KG1 (cell line): Measurements from ENCODE around the gene TRAF7.
"Not testable (repeated sequence)": the region's sequence is repeated elsewhere in the genome, so short reads cannot be mapped to it uniquely, and the experiment has no call there.

ENCODE experiments used
- DNase-seq: peaks from one replicate; lab custom pipeline; 2025; lab: John Stamatoyannopoulos, UW

TRAF7 gene

GRCh38 chr16:2155091-2155950 is at the start of gene TRAF7:
TRAF7 (plus strand) TSS chr16:2155782; CDS start chr16:2163921, 8,139 bp downstream.
- peak; percentile 98 for DNase-seq

DNA sequence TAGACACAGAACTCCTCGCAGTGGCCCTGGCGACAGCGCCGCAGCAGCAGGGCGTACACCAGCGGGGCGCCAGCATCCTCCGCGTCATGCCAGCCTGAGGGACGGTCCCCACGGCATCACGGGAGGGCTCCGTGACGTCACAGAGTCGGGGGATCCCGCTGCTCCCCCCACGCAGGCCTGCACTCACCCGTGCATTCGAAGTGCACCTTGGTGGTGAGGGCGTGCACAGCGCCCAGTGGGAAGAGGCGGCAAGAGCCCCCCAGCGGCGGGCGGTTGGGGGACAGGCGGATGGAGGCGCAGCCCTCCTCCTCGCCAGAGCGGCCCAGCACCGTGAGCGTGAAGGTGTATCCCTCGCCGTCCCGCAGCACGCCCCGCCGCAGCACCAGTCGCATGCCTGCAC is 49.4 kb upstream of the TRAF7 start:
- not testable (repeated sequence) for DNase-seq

GRCh38 chr16:2107121-2107790 is 48.3 kb upstream of the TRAF7 start:
- not testable (repeated sequence) for DNase-seq

DNA sequence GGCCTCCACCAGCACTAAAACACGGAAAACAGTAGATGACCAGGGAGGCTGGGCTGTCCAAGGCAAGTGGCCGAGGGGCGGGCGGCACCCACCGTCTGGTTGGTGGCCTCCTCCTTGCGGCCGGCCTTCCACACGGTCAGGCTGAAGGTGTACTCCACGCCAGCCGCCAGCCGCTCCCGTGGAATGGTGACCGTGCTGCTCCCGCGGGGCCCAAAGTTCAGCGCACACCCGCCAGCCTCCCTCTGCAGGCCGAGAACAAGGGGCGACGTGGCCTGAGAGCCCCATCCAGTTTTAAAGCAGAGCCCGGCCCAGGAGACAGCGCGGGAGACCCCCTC is 47.8 kb upstream of the TRAF7 start:
- DNase-seq: not testable (repeated sequence)

DNA sequence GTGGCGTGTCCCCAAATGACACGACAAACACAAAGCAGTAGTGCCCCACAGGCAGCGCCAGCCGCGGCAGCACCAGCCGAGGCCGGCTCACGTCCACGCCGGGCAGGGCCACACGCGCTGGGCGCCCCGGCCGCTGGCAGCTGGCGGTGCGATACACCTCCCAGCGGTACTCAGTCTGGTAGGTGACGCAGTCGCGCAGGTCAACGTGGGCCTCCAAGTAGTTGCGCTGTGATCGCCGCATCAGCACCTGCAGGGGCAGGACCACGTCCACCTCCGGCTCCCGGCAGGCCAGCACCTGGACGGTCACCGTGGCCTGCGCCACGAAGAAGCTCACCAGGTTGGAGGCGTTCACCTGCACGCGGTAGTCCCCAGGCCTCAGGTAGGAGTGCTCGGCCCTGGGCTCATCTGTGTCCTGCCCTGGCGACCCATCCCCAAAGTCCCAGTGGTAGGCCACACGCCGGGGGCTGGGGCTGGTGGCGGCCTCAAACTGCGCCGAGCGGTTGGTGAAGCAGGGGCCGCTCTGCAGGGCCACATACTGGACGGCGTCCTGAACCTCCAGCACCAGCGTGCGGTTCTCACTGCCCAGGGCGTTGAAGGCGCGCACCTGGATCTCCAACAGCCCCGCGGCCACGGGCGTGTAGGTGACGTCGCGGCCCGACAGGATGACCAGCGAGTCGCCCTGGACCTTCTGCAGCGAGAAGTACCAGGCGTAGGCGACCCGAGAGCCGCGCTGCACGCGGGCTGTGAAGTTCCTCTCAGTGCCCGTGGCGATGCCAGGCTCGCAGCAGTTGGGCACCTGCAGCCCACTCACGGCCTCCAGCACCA is 46.9 kb upstream of the TRAF7 start:
- not testable (repeated sequence) for DNase-seq

GRCh38 chr16:2109271-2109580 is 46.4 kb upstream of the TRAF7 start:
- not testable (repeated sequence) for DNase-seq

DNA sequence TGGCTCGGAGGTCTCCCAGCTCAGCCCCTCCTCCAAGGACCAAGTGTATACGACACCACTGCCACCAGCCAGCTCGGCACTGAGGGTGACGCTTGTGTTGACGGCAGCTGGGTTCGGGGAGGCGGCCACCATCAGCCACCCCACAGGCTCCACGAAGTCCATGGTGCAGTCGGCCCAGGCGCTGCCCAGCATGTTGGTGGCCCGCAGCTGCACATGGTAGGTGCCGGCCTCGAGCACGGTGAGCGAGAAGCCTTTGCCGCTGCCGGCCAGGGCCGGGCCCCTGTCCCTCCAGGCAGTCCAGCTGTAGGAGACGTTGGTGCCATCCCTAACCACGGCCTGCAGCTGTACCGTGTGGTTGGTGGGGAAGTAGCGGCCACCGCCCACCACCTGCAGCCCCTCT is 45.7 kb upstream of the TRAF7 start:
- DNase-seq: not testable (repeated sequence)

- DNase-seq: not testable (repeated sequence)
Measured at GRCh38 chr16:2110332-2111008, 45.1 kb upstream of the TRAF7 start.

DNA sequence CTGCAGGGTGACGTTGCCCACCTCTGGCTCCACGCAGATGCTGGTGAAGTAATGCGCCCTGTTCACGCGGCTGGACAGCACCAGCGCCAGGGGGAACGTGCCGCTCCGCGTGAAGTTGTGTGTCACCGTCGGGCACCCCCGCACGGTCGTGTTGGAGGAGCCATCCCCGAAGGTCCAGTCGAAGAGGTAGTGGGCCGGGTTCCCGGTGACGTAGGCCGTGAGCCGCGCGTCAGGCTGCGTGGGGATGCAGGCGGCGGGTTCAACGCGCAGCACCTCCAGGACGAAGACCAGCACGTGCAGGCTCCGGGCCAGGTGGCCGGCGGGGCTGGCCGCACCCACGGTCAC is 44.6 kb upstream of the TRAF7 start:
- not testable (repeated sequence) for DNase-seq

GRCh38 chr16:2111412-2112335 is 43.9 kb upstream of the TRAF7 start:
- not testable (repeated sequence) for DNase-seq

- not testable (repeated sequence) for DNase-seq
Measured at GRCh38 chr16:2112539-2113106, 43.0 kb upstream of the TRAF7 start.

GRCh38 chr16:2114225-2114624 is 41.4 kb upstream of the TRAF7 start:
- DNase-seq: not testable (repeated sequence)

DNA sequence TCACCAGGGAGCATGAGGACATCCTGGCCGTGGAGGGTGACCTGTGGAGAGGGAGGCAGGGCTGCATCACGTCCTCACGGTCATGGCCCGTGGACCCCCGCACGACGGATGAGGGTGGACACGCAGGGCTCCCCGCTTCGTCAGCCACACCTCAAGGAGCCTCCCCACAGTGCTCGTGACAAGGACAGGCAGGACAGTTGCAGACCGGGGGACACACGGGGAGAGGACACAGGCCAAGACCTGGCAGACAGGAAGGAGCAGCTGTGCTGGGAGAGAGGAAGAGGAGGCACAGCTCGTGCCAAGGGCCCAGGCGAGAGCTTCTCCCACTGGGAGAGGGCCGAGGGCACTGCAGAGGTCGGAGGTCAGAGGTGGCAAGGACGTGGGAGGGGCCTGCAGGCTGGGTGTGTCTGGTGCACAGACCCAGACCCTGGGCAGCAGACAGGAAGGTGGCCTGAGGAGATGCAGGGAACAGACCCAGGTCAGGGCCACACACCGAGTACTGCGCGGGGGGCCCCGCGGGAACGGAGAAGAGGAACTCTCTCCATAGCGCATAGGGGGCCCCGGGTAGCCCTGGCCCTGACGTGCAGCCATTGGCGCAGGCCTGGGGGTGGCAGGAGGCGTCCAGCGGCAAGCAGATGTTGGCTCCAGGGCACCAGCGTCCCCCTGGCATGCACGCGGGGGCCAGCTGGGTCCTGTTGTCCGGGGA is 40.5 kb upstream of the TRAF7 start:
- DNase-seq: not testable (repeated sequence)

DNA sequence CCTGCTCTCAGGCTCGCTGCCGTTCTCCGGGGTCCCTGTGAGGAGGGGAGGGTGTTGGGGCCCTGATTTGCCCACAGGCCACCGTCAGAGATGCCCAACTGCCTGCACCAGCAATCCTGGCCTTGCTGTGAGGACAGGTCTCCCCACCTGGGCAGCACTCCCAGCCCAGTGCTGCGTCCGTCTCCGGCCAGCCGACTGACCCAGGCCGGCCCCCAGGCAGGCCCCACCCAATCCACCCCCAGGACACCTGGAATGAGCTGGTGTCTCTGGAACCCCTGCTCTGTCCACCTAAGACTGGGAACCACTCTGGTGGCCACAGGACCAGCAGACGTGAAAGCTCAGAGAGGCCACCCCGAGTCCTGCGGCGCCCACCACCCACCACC is 40.0 kb upstream of the TRAF7 start:
- DNase-seq: no peak

GRCh38 chr16:2116428-2116827 is 39.2 kb upstream of the TRAF7 start:
- DNase-seq: not testable (repeated sequence)

DNA sequence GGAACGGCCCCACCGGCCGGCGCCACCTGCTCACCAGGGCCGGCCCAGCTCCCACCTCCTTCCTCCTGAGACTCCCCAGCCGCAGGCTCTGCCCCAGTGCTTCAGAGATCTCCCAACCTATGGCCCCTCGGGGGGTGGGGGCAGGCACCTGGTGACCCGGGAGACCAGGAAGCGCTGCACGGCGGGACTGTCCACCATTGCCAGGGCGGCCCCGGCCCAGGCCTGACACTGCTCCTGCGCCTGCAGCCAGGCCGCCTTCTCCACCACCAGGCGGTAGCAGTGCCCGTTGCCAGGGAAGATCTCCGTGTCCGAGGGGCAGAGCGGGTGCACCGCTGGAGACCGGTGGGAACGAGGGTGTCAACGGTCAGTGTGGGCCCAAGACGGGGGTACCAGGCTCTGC is 38.2 kb upstream of the TRAF7 start:
- not testable (repeated sequence) for DNase-seq

DNA sequence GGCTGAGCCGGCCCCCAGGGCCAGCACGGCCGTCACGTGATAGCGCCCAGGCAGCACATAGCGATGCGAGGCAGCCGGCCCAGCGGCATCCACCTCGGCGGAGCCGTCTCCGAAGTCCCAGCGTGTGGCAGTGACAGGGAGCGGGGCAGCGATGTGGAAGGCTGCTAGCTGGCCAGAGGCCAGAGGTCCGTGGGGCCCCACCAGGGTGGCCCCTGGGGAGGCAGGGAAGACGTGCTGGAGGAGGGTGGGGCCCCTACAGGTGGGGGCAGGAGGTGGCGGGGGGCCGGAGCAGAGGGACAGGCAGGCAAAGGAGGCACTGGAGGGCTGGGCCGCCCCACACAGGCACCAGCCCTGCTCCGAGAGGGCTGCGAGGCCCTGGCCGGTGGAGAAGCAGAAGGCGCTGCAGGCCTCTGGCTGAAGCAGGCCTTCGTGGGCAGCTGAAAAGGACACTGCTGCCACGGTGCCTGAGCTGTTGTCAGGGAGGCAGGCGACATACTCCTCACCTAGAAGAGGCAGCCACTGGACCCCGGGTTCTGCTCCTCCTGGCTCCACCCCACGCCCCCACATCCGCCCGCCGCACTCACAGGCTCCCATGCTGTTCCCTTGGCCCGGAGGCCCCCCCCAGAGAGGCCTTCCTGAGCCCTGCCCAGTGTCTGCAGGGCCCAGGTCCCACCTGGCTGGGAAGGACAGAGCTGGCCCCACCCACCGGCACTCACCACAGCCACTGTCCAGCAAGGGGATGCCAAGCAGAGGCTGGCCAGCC is 37.4 kb upstream of the TRAF7 start:
- not testable (repeated sequence) for DNase-seq

DNA sequence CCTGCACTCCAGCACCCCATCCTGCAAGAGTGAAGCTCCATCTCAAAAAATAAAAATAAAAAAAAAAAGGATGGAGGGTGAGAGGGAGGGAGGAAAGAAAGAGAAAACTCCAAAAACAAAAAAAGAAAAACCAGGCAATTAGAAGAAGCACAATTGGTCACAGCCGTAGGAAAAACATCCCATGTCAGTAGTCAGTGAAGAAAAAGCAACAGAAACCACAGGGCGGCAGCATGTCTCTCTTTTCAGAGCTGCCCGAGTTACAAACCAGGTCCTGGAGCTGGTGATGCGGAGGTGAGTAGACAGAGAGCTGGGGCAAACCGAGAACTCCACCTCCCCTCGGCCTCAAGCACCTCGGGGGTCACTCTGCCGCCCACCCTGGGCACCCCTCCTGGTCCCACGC is 34.3 kb upstream of the TRAF7 start:
- DNase-seq: not testable (repeated sequence)

DNA sequence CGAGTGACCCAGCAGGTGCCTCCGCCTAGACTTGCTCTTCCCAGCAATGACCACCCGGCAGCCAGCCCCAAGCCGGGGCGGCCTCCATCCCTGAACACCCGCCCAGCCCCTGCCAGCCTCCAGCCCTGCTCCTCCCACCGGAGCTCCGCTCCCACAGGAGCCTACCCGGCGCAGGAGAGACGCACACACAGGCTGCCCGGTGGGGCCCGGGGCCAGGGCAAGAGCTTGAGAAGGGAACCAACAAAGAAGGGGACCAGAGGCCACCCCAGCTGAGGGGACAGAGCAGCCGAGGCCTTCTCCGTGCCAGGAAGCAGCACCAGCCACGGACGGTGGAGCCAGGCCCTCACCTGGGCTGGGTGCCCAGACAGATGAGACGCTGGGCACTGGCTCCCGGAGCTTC is 33.7 kb upstream of the TRAF7 start:
- no peak for DNase-seq
